Measurements from ENCODE around the gene CFD.
A peak's percentile ranks its signal among the peaks of the same experiment; 100 is the strongest.

The CFD gene

GRCh38 chr19:900302-901111, 41.0 kb downstream of the CFD start:
- FAIRE-seq (no peak), DNase-seq (ENCODE audit: insufficient read length) (no peak)
- TF ChIP-seq POLR2A (IDR thresholded peaks at IDR 0.05; ENCODE audit: low read depth, low read length) (no peak), TAF1 (IDR thresholded peaks at IDR 0.05; ENCODE audit: borderline replicate concordance, low read depth, low read length) (no peak), POLR2AphosphoS5 (IDR thresholded peaks at IDR 0.05; ENCODE audit: low read depth, low read length) (no peak)

GRCh38 chr19:901216-902092, 42.0 kb downstream of the CFD start:
- FAIRE-seq (no peak), DNase-seq (ENCODE audit: insufficient read length) (no peak)
- TF ChIP-seq POLR2AphosphoS5 (IDR thresholded peaks at IDR 0.05; ENCODE audit: low read depth, low read length), result no peak
- no peak for TF ChIP-seq TAF1 (IDR thresholded peaks at IDR 0.05; ENCODE audit: borderline replicate concordance, low read depth, low read length)
- no peak for TF ChIP-seq POLR2A (IDR thresholded peaks at IDR 0.05; ENCODE audit: low read depth, low read length)

- TF ChIP-seq POLR2AphosphoS5 (IDR thresholded peaks at IDR 0.05; ENCODE audit: low read depth, low read length) (no peak), TAF1 (IDR thresholded peaks at IDR 0.05; ENCODE audit: borderline replicate concordance, low read depth, low read length) (no peak), POLR2A (IDR thresholded peaks at IDR 0.05; ENCODE audit: low read depth, low read length) (no peak)
- FAIRE-seq (no peak), DNase-seq (ENCODE audit: insufficient read length) (no peak)
Measured at GRCh38 chr19:902093-902370, 42.6 kb downstream of the CFD start.

GRCh38 chr19:902446-903226, 43.2 kb downstream of the CFD start:
- FAIRE-seq, result no peak
- no peak for TF ChIP-seq TAF1 (IDR thresholded peaks at IDR 0.05; ENCODE audit: borderline replicate concordance, low read depth, low read length)
- TF ChIP-seq POLR2A (IDR thresholded peaks at IDR 0.05; ENCODE audit: low read depth, low read length), result no peak
- TF ChIP-seq POLR2AphosphoS5 (IDR thresholded peaks at IDR 0.05; ENCODE audit: low read depth, low read length), result no peak
- no peak for DNase-seq (ENCODE audit: insufficient read length)

GRCh38 chr19:903266-903797, 43.9 kb downstream of the CFD start:
- no peak for DNase-seq (ENCODE audit: insufficient read length)
- FAIRE-seq, result no peak

GRCh38 chr19:904545-904944, 45.1 kb downstream of the CFD start:
- TF ChIP-seq POLR2AphosphoS5 (IDR thresholded peaks at IDR 0.05; ENCODE audit: low read depth, low read length), result no peak
- no peak for TF ChIP-seq POLR2A (IDR thresholded peaks at IDR 0.05; ENCODE audit: low read depth, low read length)
- TF ChIP-seq TAF1 (IDR thresholded peaks at IDR 0.05; ENCODE audit: borderline replicate concordance, low read depth, low read length), result no peak
- FAIRE-seq, result no peak
- DNase-seq (ENCODE audit: insufficient read length), result no peak

More at GRCh38 chr19:903266-903797, 43.9 kb downstream of the CFD start:
- TF ChIP-seq POLR2A (IDR thresholded peaks at IDR 0.05; ENCODE audit: low read depth, low read length), result no peak
- no peak for TF ChIP-seq TAF1 (IDR thresholded peaks at IDR 0.05; ENCODE audit: borderline replicate concordance, low read depth, low read length)
- no peak for TF ChIP-seq POLR2AphosphoS5 (IDR thresholded peaks at IDR 0.05; ENCODE audit: low read depth, low read length)

- TF ChIP-seq POLR2AphosphoS5 (IDR thresholded peaks at IDR 0.05; ENCODE audit: low read depth, low read length), result no peak
- TF ChIP-seq TAF1 (IDR thresholded peaks at IDR 0.05; ENCODE audit: borderline replicate concordance, low read depth, low read length), result no peak
- no peak for TF ChIP-seq POLR2A (IDR thresholded peaks at IDR 0.05; ENCODE audit: low read depth, low read length)
- FAIRE-seq (peak; percentile 5), DNase-seq (ENCODE audit: insufficient read length) (no peak)
Measured at GRCh38 chr19:906480-906879, 47.0 kb downstream of the CFD start.

GRCh38 chr19:907183-907853, 47.9 kb downstream of the CFD start:
- peak; percentile 77 for FAIRE-seq
- TF ChIP-seq TAF1 (IDR thresholded peaks at IDR 0.05; ENCODE audit: borderline replicate concordance, low read depth, low read length) (no peak), POLR2AphosphoS5 (IDR thresholded peaks at IDR 0.05; ENCODE audit: low read depth, low read length) (no peak), POLR2A (IDR thresholded peaks at IDR 0.05; ENCODE audit: low read depth, low read length) (no peak)

GRCh38 chr19:911197-912033, 52.0 kb downstream of the CFD start:
- no peak for FAIRE-seq
- no peak for TF ChIP-seq POLR2AphosphoS5 (IDR thresholded peaks at IDR 0.05; ENCODE audit: low read depth, low read length)
- TF ChIP-seq TAF1 (IDR thresholded peaks at IDR 0.05; ENCODE audit: borderline replicate concordance, low read depth, low read length), result no peak
- TF ChIP-seq POLR2A (IDR thresholded peaks at IDR 0.05; ENCODE audit: low read depth, low read length), result no peak
- no peak for DNase-seq (ENCODE audit: insufficient read length)

More at GRCh38 chr19:907183-907853, 47.9 kb downstream of the CFD start:
- DNase-seq (ENCODE audit: insufficient read length), result no peak
